ENCODE measurements around the gene SIVA1. TPM values are rescaled to one million over a fixed set of nuclear protein-coding genes. Genes with fewer than 3 reads are reported as not detected.

Gene SIVA1
- total and polyA plus RNA-seq, 4 donors, result 67.4 to 115 (median 99.6) TPM

- H3K4me1 ChIP-seq (ENCODE audit: control insufficient read depth in 4 of 4, insufficient read depth in 4 of 4, low read length in 3 of 4), result peaks cover 15 to 35% (median 21%) of the 10 kb centered on the region in 4 donors
- no peak for DNase-seq (ENCODE audit: low spot score)
- 92% methylated on average over 20 of the region's 20 CpGs for WGBS
- H3K36me3 ChIP-seq (ENCODE audit: control insufficient read depth in 4 of 4, insufficient read depth in 3 of 4, low read depth in 1 of 4, low read length in 3 of 4), result no peaks in the 10 kb centered on the region
- H3K4me3 ChIP-seq (ENCODE audit: low read depth in 1 of 3, low read length in 3 of 3), result no peak overlapping the region
- TF ChIP-seq RXRA (IDR thresholded peaks at IDR 0.05) (no peak), HNF4G (IDR thresholded peaks at IDR 0.05) (no peak)
- H3K27ac ChIP-seq (ENCODE audit: low read depth in 1 of 2, low read length in 2 of 2), result no peak overlapping the region
- no peaks in the 10 kb centered on the region for H3K27me3 ChIP-seq (ENCODE audit: control insufficient read depth in 4 of 4, insufficient read depth in 4 of 4, low read length in 3 of 4)
- no peaks in the 10 kb centered on the region for H3K9me3 ChIP-seq (ENCODE audit: control insufficient read depth in 4 of 4, low read length in 3 of 4)
- H3K9ac ChIP-seq (ENCODE audit: low read depth in 1 of 2, low read length in 2 of 2), result no peak overlapping the region
Observed at GRCh38 chr14:104802394-104803184, 49.6 kb downstream of the SIVA1 start.

GRCh38 chr14:104803280-104803911, 50.4 kb downstream of the SIVA1 start:
- no peak for TF ChIP-seq HNF4A (conservative IDR thresholded peaks at IDR 0.05)
- no peak for TF ChIP-seq ATF3 (IDR thresholded peaks at IDR 0.05)
- TF ChIP-seq MAX (IDR thresholded peaks at IDR 0.05), result no peak
- TF ChIP-seq EGR1 (IDR thresholded peaks at IDR 0.05; ENCODE audit: low read depth in 2 of 2), result no peak
- no peak for TF ChIP-seq REST (IDR thresholded peaks at IDR 0.05)
- TF ChIP-seq GABPA (IDR thresholded peaks at IDR 0.05 in 1 of 2, conservative IDR thresholded peaks at IDR 0.05 in 1 of 2), result no peak
- TF ChIP-seq RXRA (IDR thresholded peaks at IDR 0.05), result no peak
- no peak for TF ChIP-seq JUND (IDR thresholded peaks at IDR 0.05)
- no peak for TF ChIP-seq YY1 (IDR thresholded peaks at IDR 0.05)
- no peak for TF ChIP-seq FOXA1 (IDR thresholded peaks at IDR 0.05)
- no peak for TF ChIP-seq NR2F2 (IDR thresholded peaks at IDR 0.05)
- no peak for TF ChIP-seq TAF1 (conservative IDR thresholded peaks at IDR 0.05)
- TF ChIP-seq CTCF (IDR thresholded peaks at IDR 0.05; ENCODE audit: low read depth, low read length, missing input control), result no peak
- no peak for TF ChIP-seq RAD21 (IDR thresholded peaks at IDR 0.05)
- no peak for TF ChIP-seq SP1 (IDR thresholded peaks at IDR 0.05)
- no peak for TF ChIP-seq ZBTB33 (IDR thresholded peaks at IDR 0.05)
- no peak for TF ChIP-seq FOXA2 (IDR thresholded peaks at IDR 0.05)
- no peak for TF ChIP-seq HNF4G (IDR thresholded peaks at IDR 0.05)
- no peaks in the 10 kb centered on the region for H3K9me3 ChIP-seq (ENCODE audit: control insufficient read depth in 4 of 4, low read length in 3 of 4)
- no peaks in the 10 kb centered on the region for H3K36me3 ChIP-seq (ENCODE audit: control insufficient read depth in 4 of 4, insufficient read depth in 3 of 4, low read depth in 1 of 4, low read length in 3 of 4)
- DNase-seq (ENCODE audit: low spot score), result no peak
- H3K4me3 ChIP-seq (ENCODE audit: low read depth in 1 of 3, low read length in 3 of 3), result no peak overlapping the region
- no peaks in the 10 kb centered on the region for H3K27me3 ChIP-seq (ENCODE audit: control insufficient read depth in 4 of 4, insufficient read depth in 4 of 4, low read length in 3 of 4)
- peaks cover 15 to 35% (median 21%) of the 10 kb centered on the region in 4 donors for H3K4me1 ChIP-seq (ENCODE audit: control insufficient read depth in 4 of 4, insufficient read depth in 4 of 4, low read length in 3 of 4)
- WGBS, result 92% methylated on average over 19 of the region's 19 CpGs
- no peak overlapping the region for H3K27ac ChIP-seq (ENCODE audit: low read depth in 1 of 2, low read length in 2 of 2)
- no peak overlapping the region for H3K9ac ChIP-seq (ENCODE audit: low read depth in 1 of 2, low read length in 2 of 2)
